DND-41 (cell line): ENCODE data around the gene TMEM256.
A peak's percentile ranks its signal among the peaks of the same experiment; 100 is the strongest.

Source experiments
- ATAC-seq: fragments of 200-7000 bp; cut with Tn5 transposase; 3 replicates; pipeline ENCODE4 v1.9.1; 2021; ENCODE audit warnings: low read depth; ENCODE audit not compliant: insufficient read depth
- DNase-seq: peaks from one replicate; pipeline ENCODE4 v3.0.0-alpha.2; 2020
- H2AFZ ChIP-seq: 2 replicates; pipeline ENCODE4 v1.6.0; 2012; ENCODE audit warnings: low read depth, low read length
- H3K27ac ChIP-seq: 2 replicates; pipeline ENCODE4 v1.5.1; 2012; ENCODE audit warnings: low read length, inconsistent platforms
- H3K27me3 ChIP-seq: fragments of 200-600 bp; sonication (generic); 2 replicates; pipeline ENCODE4 v1.6.0; 2012; ENCODE audit warnings: low read length, mild to moderate bottlenecking, inconsistent platforms; ENCODE audit not compliant: insufficient read depth, poor library complexity
- H3K36me3 ChIP-seq: 2 replicates; pipeline ENCODE4 v1.5.1; 2012; ENCODE audit warnings: low read length, inconsistent platforms; ENCODE audit not compliant: insufficient read depth
- H3K4me1 ChIP-seq: 2 replicates; pipeline ENCODE4 v1.5.1; 2012; ENCODE audit warnings: mild to moderate bottlenecking, low read length; ENCODE audit not compliant: insufficient read depth
- H3K4me2 ChIP-seq: 2 replicates; pipeline ENCODE4 v1.6.0; 2012; ENCODE audit warnings: mild to moderate bottlenecking, moderate library complexity, low read length, inconsistent platforms; ENCODE audit not compliant: insufficient read depth
- H3K4me3 ChIP-seq, 2 experiments: fragments of 200-600 bp in 1 of 2; shearing (Covaris generic) in 1 of 2; 2 replicates each; pipeline ENCODE4 v1.5.1; 2012 to 2016; ENCODE audit warnings: inconsistent platforms in 2 of 2, low read length in 2 of 2, mild to moderate bottlenecking in 2 of 2, low read depth in 1 of 2, moderate library complexity in 1 of 2
- H3K79me2 ChIP-seq: 2 replicates; pipeline ENCODE4 v1.6.0; 2012; ENCODE audit warnings: low read length, inconsistent platforms; ENCODE audit not compliant: insufficient read depth
- H3K9ac ChIP-seq: 2 replicates; pipeline ENCODE4 v1.6.0; 2012; ENCODE audit warnings: low read depth, mild to moderate bottlenecking, inconsistent platforms, low read length, moderate library complexity
- H3K9me3 ChIP-seq: 2 replicates; pipeline ENCODE4 v1.5.1; 2012; ENCODE audit warnings: low read length, moderate library complexity, mild to moderate bottlenecking, inconsistent platforms; ENCODE audit not compliant: insufficient read depth, severe bottlenecking
- H4K20me1 ChIP-seq: 2 replicates; pipeline ENCODE4 v1.6.0; 2012; ENCODE audit warnings: low read length; ENCODE audit not compliant: insufficient read depth
- CTCF ChIP-seq: IDR thresholded peaks from 2 replicates; pipeline ENCODE4 v1.5.1; 2012; ENCODE audit warnings: borderline replicate concordance, low read length, moderate library complexity, mild to moderate bottlenecking; ENCODE audit not compliant: poor library complexity, severe bottlenecking; ENCODE audit errors: extremely low read depth
- EZH2 ChIP-seq: IDR thresholded peaks from 3 replicates; pipeline ENCODE4 v1.6.1; 2012; ENCODE audit warnings: borderline replicate concordance, low read depth, mild to moderate bottlenecking, moderate library complexity, low read length, inconsistent platforms; ENCODE audit not compliant: severe bottlenecking

The TMEM256 gene

DNA sequence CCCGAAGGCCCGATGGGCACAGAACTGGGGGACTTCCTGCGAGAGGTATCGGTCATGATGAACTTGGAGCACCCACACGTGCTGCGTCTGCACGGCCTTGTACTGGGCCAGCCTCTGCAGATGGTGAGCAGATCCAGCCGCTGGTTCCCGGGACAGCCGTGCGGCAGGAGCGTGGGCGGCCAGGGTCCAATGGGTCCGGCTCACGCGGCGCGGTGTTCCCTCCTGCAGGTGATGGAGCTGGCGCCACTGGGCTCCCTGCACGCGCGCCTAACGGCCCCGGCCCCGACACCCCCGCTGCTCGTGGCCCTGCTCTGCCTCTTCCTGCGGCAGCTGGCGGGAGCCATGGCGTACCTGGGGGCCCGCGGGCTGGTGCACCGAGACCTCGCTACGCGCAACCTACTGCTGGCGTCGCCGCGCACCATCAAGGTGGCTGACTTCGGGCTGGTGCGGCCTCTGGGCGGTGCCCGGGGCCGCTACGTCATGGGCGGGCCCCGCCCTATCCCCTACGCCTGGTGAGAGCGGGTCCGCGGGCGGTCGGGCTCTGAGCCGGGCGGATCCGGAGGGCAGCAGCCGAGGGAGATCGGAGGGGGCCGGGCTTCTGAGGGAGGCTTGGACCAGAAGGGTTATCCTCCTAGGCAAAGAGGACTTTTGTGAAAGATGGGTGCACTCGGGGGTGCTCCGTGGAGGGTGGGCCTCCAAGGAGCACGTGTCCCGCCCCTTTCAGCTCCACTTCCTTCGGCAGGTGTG lies 20.0 kb downstream of the TMEM256 start:
- TF ChIP-seq EZH2 (peak; percentile 25), CTCF (no peak)
- Histone ChIP-seq H3K9ac (peak overlapping the region; percentile 47; the same call in 1 of the 2 replicates), H3K79me2 (no peaks in the 10 kb centered on the region), H3K4me2 (peak overlapping the region; percentile 70), H3K36me3 (no peaks in the 10 kb centered on the region), H3K27ac (no peak overlapping the region), H3K9me3 (no peaks in the 10 kb centered on the region), H4K20me1 (no peaks in the 10 kb centered on the region), H3K4me1 (peaks cover 14% of the 10 kb centered on the region), H2AFZ (peak overlapping the region; percentile 67), H3K27me3 (peaks cover 25% of the 10 kb centered on the region), H3K4me3 (peak overlapping the region in 1 of 2 experiments; percentile 48; a peak in 2 of 4 replicates)
- ATAC-seq: peak; percentile 93
- DNase-seq: peak; percentile 65

DNA sequence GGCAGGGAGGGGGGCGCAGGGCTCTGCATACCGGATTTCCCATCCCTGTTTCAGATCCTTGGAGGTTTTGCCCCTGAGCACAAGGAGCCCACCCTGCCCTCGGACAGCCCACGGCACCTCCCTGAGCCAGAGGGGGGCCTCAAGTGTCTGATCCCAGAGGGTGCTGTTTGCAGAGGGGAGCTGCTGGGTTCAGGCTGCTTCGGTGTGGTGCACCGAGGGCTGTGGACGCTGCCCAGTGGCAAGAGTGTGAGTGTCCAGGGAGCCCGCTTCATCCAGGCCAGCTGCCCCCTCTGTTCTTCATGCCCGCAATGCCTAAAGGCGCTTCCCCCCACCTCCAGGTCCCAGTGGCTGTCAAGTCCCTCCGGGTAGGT lies 20.5 kb downstream of the TMEM256 start:
- H3K27me3 ChIP-seq: peaks cover 25% of the 10 kb centered on the region
- peak overlapping the region; percentile 70 for H3K4me2 ChIP-seq
- ATAC-seq (no peak), DNase-seq (no peak)
- H3K27ac ChIP-seq: no peak overlapping the region
- TF ChIP-seq CTCF (no peak), EZH2 (no peak)
- H3K4me1 ChIP-seq: peaks cover 14% of the 10 kb centered on the region
- no peaks in the 10 kb centered on the region for H3K36me3 ChIP-seq
- H4K20me1 ChIP-seq: no peaks in the 10 kb centered on the region
- no peak overlapping the region for H2AFZ ChIP-seq
- no peak overlapping the region; the same call in 1 of the 2 replicates for H3K9ac ChIP-seq
- H3K79me2 ChIP-seq: no peaks in the 10 kb centered on the region
- H3K9me3 ChIP-seq: no peaks in the 10 kb centered on the region
- H3K4me3 ChIP-seq: peak overlapping the region in 1 of 2 experiments; percentile 48; a peak in 1 of 4 replicates

GRCh38 chr17:7382901-7383300 lies 21.0 kb downstream of the TMEM256 start:
- Histone ChIP-seq H4K20me1 (no peaks in the 10 kb centered on the region), H3K4me2 (no peak overlapping the region), H3K9ac (no peak overlapping the region), H3K4me3 (no peak overlapping the region), H3K9me3 (no peaks in the 10 kb centered on the region), H3K27me3 (peaks cover 25% of the 10 kb centered on the region), H3K79me2 (no peaks in the 10 kb centered on the region), H2AFZ (no peak overlapping the region), H3K27ac (no peak overlapping the region), H3K36me3 (no peaks in the 10 kb centered on the region), H3K4me1 (peaks cover 14% of the 10 kb centered on the region)
- ATAC-seq (no peak), DNase-seq (no peak)
- TF ChIP-seq CTCF (no peak), EZH2 (no peak)
